ENCODE results near the gene CEACAM16.

Gene CEACAM16

DNA sequence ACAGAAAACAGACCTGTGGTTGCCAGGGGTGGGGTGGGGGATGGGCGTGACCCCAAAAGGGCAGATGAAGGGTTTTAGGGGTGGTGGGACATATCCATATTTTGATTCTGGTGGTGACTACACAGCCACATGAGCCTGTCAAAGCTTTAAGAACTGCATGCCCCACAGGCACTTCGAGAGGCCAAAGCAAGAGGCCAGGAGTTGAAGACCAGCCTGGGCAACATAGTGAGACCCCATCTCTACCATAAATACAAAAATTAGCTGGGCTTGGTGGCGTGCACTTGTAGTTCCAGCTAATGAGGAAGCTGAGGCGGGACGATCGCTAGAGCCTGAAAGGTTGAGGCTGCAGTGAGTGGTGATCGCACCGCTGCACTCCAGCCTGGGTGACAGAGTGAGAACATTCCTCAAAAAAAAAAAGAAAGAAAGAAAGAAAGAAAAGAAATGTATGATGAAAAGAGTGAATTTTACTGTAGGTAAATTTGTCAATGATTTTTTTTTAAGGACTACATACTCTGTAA lies 30.6 kb downstream of the CEACAM16 start:
- DNase-seq (ENCODE audit: extremely low read depth, low read depth) = no peak
- no peak for TF ChIP-seq CTCF (IDR thresholded peaks at IDR 0.05; ENCODE audit: low read depth, low read length)

GRCh38 chr19:44731081-44731480 lies 32.1 kb downstream of the CEACAM16 start:
- no peak for TF ChIP-seq CTCF (IDR thresholded peaks at IDR 0.05; ENCODE audit: low read depth, low read length)
- DNase-seq (ENCODE audit: extremely low read depth, low read depth) = no peak

DNA sequence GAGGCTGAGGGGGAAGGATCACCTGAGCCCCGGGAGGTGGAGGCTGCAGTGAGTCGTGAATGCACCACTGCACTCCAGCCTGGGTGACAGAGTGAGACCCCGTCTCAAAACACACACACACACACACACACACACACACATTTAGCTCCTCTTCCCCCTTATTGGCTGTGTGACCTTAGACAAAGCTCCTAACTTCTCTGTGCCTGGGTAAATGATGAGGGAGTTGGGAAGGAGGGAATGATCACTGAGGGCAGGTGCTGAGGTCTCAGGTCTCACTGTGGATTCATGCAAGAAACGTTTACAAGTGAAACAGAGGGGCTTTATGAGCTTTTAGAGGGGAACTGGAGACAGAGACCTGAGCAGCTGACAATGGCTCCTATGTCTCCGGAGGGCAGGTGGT lies 32.7 kb downstream of the CEACAM16 start:
- DNase-seq (ENCODE audit: extremely low read depth, low read depth) = no peak
- TF ChIP-seq CTCF (IDR thresholded peaks at IDR 0.05; ENCODE audit: low read depth, low read length) = no peak

GRCh38 chr19:44732235-44733014 lies 33.5 kb downstream of the CEACAM16 start:
- no peak for DNase-seq (ENCODE audit: extremely low read depth, low read depth)
- TF ChIP-seq CTCF (IDR thresholded peaks at IDR 0.05; ENCODE audit: low read depth, low read length) = no peak

DNA sequence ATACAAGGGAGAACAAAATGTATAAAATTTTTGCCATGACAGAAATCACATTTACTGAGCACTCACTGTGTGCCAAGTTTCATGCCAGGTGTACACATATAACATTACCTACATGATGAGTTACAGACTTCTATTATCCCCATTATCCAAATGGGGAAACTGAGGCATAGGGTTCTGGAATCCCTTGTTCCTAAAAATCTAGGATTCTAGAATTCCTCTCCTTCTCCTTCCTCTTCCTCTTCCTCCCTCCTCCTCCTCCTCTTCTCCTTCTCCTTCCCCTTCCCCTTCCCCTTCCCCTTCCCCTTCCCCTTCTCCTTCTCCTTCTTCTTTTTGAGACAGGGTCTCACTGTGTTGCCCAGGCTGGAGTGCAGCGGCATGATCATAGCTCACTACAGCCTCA lies 35.4 kb downstream of the CEACAM16 start:
- DNase-seq (ENCODE audit: extremely low read depth, low read depth) = no peak
- no peak for TF ChIP-seq CTCF (IDR thresholded peaks at IDR 0.05; ENCODE audit: low read depth, low read length)

- no peak for TF ChIP-seq CTCF (IDR thresholded peaks at IDR 0.05; ENCODE audit: low read depth, low read length)
- DNase-seq (ENCODE audit: extremely low read depth, low read depth) = no peak
Observed at GRCh38 chr19:44735011-44735410, 36.1 kb downstream of the CEACAM16 start.

DNA sequence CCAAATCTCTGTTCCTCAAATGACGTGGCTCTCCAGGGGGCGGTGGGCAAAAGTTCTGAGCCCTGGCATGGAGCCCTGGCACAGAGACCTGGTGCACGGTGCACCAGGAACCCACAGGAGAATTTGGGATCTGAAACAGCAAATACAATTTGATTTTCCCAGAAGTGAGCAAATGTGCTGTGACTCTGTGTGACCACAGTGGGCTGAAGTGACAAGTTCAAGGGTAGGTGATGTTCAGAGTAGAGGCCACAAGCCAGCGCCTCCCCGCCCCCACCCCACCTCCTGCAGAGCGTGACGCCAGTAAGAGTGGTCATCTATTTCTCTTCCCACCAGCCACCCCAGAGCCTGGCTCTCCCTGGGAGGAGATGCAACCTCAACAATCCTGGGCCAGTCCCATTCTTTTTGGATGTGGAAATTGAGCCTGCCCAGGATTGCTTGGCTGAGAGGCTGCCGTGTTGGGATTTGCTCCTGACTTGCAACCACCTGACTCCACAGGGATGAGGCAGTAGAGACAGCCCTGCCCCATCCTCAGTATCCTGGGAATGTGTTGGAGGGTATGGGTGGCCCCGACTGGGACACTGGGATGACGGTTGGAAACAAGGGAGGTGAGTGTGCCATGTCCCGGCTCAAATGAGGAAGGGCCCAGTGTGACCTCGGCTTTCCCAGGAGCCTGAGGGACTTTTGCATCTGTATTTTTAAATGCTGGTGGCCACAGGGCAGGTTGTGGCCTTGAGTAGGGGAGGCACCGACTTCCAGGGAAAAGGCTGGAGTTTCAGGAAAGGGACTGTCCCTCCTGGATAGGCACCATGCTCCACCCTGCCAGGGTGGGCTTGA lies 38.5 kb downstream of the CEACAM16 start:
- no peak for DNase-seq (ENCODE audit: extremely low read depth, low read depth)
- no peak for TF ChIP-seq CTCF (IDR thresholded peaks at IDR 0.05; ENCODE audit: low read depth, low read length)

Measured in AG09319 (cell line).